MCF 10A (cell line): ENCODE results near the gene CSNK2A1. TPM values are rescaled to one million over a fixed set of nuclear protein-coding genes. Genes with fewer than 3 reads are reported as not detected.

Source experiments
- BruUV-seq: library from RNA; stranded (reverse); fragments of 400-500 nt; replicated peaks from 2 replicates; lab custom pipeline; 2021; lab: Mats Ljungman, UMichigan
- CTCF ChIA-PET: fragments of 300-600 bp; sonication (Branson Sonifier 250); formaldehyde crosslinking; extraction: SDS; loops from one replicate; lab custom pipeline; 2021; ENCODE audit warnings: antibody characterized with exemption, inconsistent platforms; lab: Yijun Ruan, JAX
- POLR2A ChIA-PET: fragments of 300-600, 350-650 bp; sonication (Branson Sonifier 250); formaldehyde crosslinking; extraction: SDS; loops from one replicate; lab custom pipeline; 2020; ENCODE audit warnings: antibody characterized with exemption, inconsistent platforms; lab: Yijun Ruan, JAX
- DNase-seq: peaks from one replicate; pipeline ENCODE4 v3.0.0-alpha.2; 2018; ENCODE audit not compliant: unreplicated experiment
- H3K27ac Mint-ChIP-seq: one replicate; pipeline ENCODE4 v1.8.0; 2022; ENCODE audit warnings: mild to moderate bottlenecking, low read depth, mixed read lengths; ENCODE audit not compliant: unreplicated experiment
- H3K27me3 Mint-ChIP-seq: one replicate; pipeline ENCODE4 v1.8.0; 2022; ENCODE audit warnings: mixed read lengths; ENCODE audit not compliant: insufficient read depth, unreplicated experiment
- H3K36me3 Mint-ChIP-seq: one replicate; pipeline ENCODE4 v1.8.0; 2022; ENCODE audit warnings: mild to moderate bottlenecking, moderate library complexity, mixed read lengths; ENCODE audit not compliant: insufficient read depth, unreplicated experiment
- H3K4me1 Mint-ChIP-seq: one replicate; pipeline ENCODE4 v1.8.0; 2022; ENCODE audit warnings: mixed read lengths; ENCODE audit not compliant: insufficient read depth, unreplicated experiment
- H3K4me3 Mint-ChIP-seq: one replicate; pipeline ENCODE4 v1.8.0; 2022; ENCODE audit warnings: mild to moderate bottlenecking, moderate library complexity, mixed read lengths; ENCODE audit not compliant: unreplicated experiment
- H3K9me3 Mint-ChIP-seq: one replicate; pipeline ENCODE4 v1.8.0; 2022; ENCODE audit warnings: mixed read lengths; ENCODE audit not compliant: unreplicated experiment
- CTCF ChIP-seq: fragments of 200-600 bp; IDR thresholded peaks from one replicate; pipeline ENCODE4 v1.8.0; 2022; ENCODE audit warnings: antibody characterized with exemption, mild to moderate bottlenecking; ENCODE audit not compliant: unreplicated experiment
- intact Hi-C: fragments of 100-400 bp; cut with micrococcal nuclease; formaldehyde crosslinking; loops from 2 replicates; pipeline ENCODE4 v1.14.1; 2022
- total RNA-seq: library from RNA; stranded (reverse); gene quantifications from 2 replicates; pipeline ENCODE4 v1.2.3, GENCODE V29; 2022

The CSNK2A1 gene
- total RNA-seq, 1 experiment from 2014 or later = 271 TPM

DNA sequence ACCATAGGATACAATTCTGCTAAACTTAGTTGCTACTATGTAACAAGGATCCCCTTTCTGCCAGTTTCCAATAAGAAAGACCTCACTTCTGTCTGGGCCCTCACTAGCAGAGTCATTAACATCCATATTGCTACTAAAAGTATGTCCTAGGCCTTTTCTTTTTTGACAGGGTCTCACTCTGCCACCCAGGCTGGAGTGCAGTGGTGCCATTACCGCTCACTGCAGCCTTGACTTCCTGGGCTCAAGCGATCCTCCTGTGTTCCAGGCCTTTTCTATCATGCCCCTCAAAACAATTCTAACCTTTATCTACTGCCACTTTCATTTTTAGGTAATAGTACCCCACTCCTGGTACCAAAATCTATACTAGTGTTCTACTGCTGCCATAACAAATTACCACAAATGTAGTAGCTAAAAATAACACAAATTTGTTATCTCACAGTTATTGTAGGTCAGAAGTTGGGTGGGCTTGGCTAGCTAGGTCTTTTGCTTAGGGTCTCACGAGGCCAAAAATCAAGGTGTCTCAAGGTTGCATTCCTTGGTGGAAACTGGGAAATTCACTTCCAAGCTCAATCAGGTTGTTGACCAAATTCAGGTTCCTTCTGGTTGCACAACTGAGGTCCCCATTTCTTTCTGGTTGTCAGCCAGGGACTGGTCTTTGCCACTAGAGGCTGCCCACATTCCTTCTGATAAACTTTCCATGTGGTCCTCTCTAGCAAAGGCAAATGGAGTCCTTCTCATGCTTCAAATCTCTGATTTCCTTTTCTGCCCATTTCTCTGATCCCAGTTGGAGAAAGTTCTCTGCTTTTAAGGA is 3.0 kb downstream of the CSNK2A1 start:
- POLR2A ChIA-PET = interaction anchor here (1.1 to 6.8 kb wide), 2 partner anchors 10 to 112 kb away, joined by 3 to 74 read pairs; partner anchors contain the start of gene SRXN1

GRCh38 chr20:539848-540247 is 3.7 kb downstream of the CSNK2A1 start:
- no peaks in the 10 kb centered on the region for H3K27me3 Mint-ChIP-seq
- ChIA-PET CTCF (interaction anchor here (1.0 to 2.2 kb wide), 3 partner anchors 20 to 199 kb away, joined by 4 to 9 read pairs (median 5); no protein-coding TSS in a partner anchor), POLR2A (interaction anchor here (0.6 to 6.8 kb wide), 6 partner anchors 10 to 177 kb away, joined by 3 to 74 read pairs (median 4); no protein-coding TSS in a partner anchor)
- no peaks in the 10 kb centered on the region for H3K9me3 Mint-ChIP-seq
- peak overlapping the region; percentile 4 for H3K27ac Mint-ChIP-seq
- TF ChIP-seq CTCF = no peak
- H3K4me1 Mint-ChIP-seq = peaks cover 55% of the 10 kb centered on the region
- DNase-seq = peak; percentile 58
- H3K4me3 Mint-ChIP-seq = peak overlapping the region; percentile 19
- BruUV-seq = no TSS peak
- H3K36me3 Mint-ChIP-seq = peaks cover 32% of the 10 kb centered on the region
- intact Hi-C loops = no loop called here

More for the DNA sequence above, 3.0 kb downstream of the CSNK2A1 start:
- BruUV-seq = no TSS peak
- no peaks in the 10 kb centered on the region for H3K9me3 Mint-ChIP-seq
- peaks cover 32% of the 10 kb centered on the region for H3K36me3 Mint-ChIP-seq
- no peak for TF ChIP-seq CTCF
- peak overlapping the region; percentile 4 for H3K27ac Mint-ChIP-seq
- no peaks in the 10 kb centered on the region for H3K27me3 Mint-ChIP-seq
- peaks cover 53% of the 10 kb centered on the region for H3K4me1 Mint-ChIP-seq
- H3K4me3 Mint-ChIP-seq = no peak overlapping the region
- intact Hi-C loops = no loop called here
- no peak for DNase-seq
- CTCF ChIA-PET = interaction anchor here (0.5 to 2.2 kb wide), 6 partner anchors 9 to 1853 kb away, joined by 3 to 9 read pairs (median 4); no protein-coding TSS in a partner anchor

GRCh38 chr20:539191-539590 is 4.4 kb downstream of the CSNK2A1 start:
- H3K27ac Mint-ChIP-seq = peak overlapping the region; percentile 4
- peaks cover 48% of the 10 kb centered on the region for H3K4me1 Mint-ChIP-seq
- H3K36me3 Mint-ChIP-seq = peaks cover 32% of the 10 kb centered on the region
- CTCF ChIA-PET = interaction anchor here (0.7 to 2.2 kb wide), 4 partner anchors 9 to 200 kb away, joined by 3 to 9 read pairs (median 4); no protein-coding TSS in a partner anchor
- peak overlapping the region; percentile 19 for H3K4me3 Mint-ChIP-seq
- no peak for DNase-seq
- H3K9me3 Mint-ChIP-seq = no peaks in the 10 kb centered on the region
- POLR2A ChIA-PET = interaction anchor here (0.6 to 6.8 kb wide), 7 partner anchors 9 to 177 kb away, joined by 3 to 74 read pairs (median 3); no protein-coding TSS in a partner anchor
- no peaks in the 10 kb centered on the region for H3K27me3 Mint-ChIP-seq
- intact Hi-C loops = no loop called here
- no peak for TF ChIP-seq CTCF
- no TSS peak for BruUV-seq

- BruUV-seq = no TSS peak
- CTCF ChIA-PET = interaction anchor here (0.7 to 3.0 kb wide), 4 partner anchors 24 to 1541 kb away, joined by 4 to 11 read pairs (median 5); no protein-coding TSS in a partner anchor
Observed at GRCh38 chr20:537983-538382, 5.6 kb downstream of the CSNK2A1 start.

More at GRCh38 chr20:537983-538382, 5.6 kb downstream of the CSNK2A1 start:
- no peak for TF ChIP-seq CTCF
- H3K9me3 Mint-ChIP-seq = no peaks in the 10 kb centered on the region
- H3K27ac Mint-ChIP-seq = no peak overlapping the region
- no peak overlapping the region for H3K4me3 Mint-ChIP-seq
- POLR2A ChIA-PET = interaction anchor here (0.6 to 1.9 kb wide), 6 partner anchors 16 to 193 kb away, joined by 3 to 5 read pairs (median 4); no protein-coding TSS in a partner anchor
- no peak for DNase-seq
- intact Hi-C loops = no loop called here
- H3K4me1 Mint-ChIP-seq = peaks cover 45% of the 10 kb centered on the region
- H3K27me3 Mint-ChIP-seq = no peaks in the 10 kb centered on the region
- H3K36me3 Mint-ChIP-seq = peaks cover 32% of the 10 kb centered on the region
